ENCODE measurements around the gene GLRX3. TPM values are rescaled to one million over a fixed set of nuclear protein-coding genes. Genes with fewer than 3 reads are reported as not detected.

The GLRX3 gene
- total RNA-seq, 2 donors from 2014 or later: 94.1 to 103 TPM

- Mint-ChIP-seq H3K36me3 (no peaks in the 10 kb centered on the region), H3K27ac (no peak overlapping the region), H3K9me3 (no peaks in the 10 kb centered on the region)
- DNase-seq (ENCODE audit: low spot score in 2 of 2) (no peak), ATAC-seq (no peak)
These were observed 8.0 kb upstream of the GLRX3 start for GRCh38 chr10:130128062-130128781.

- H3K9me3 Mint-ChIP-seq: no peaks in the 10 kb centered on the region
- H3K27ac Mint-ChIP-seq: no peak overlapping the region
- ATAC-seq (no peak), DNase-seq (ENCODE audit: low spot score in 2 of 2) (no peak)
- no peaks in the 10 kb centered on the region for H3K36me3 Mint-ChIP-seq
These were observed 7.3 kb upstream of the GLRX3 start for GRCh38 chr10:130128922-130129321.

GRCh38 chr10:130135676-130136225 lies 440 bp upstream of the GLRX3 start:
- Mint-ChIP-seq H3K27ac (peak overlapping the region; percentile 82 to 91), H3K9me3 (no peaks in the 10 kb centered on the region), H3K36me3 (peaks cover 7 to 9% of the 10 kb centered on the region in 2 donors)
- ATAC-seq (peak in 1 of 2 donors; percentile 0), DNase-seq (ENCODE audit: low spot score in 2 of 2) (peak in 1 of 2 donors; percentile 14)

GRCh38 chr10:130137090-130137448 lies 878 bp downstream of the GLRX3 start:
- Mint-ChIP-seq H3K9me3 (no peaks in the 10 kb centered on the region), H3K36me3 (peaks cover 7 to 10% of the 10 kb centered on the region in 2 donors), H3K27ac (peak overlapping the region; percentile 81 to 91)
- no peak for ATAC-seq
- no peak for DNase-seq (ENCODE audit: low spot score in 2 of 2)

GRCh38 chr10:130137659-130138478 lies 1.7 kb downstream of the GLRX3 start:
- no peaks in the 10 kb centered on the region for H3K9me3 Mint-ChIP-seq
- peaks cover 7 to 18% of the 10 kb centered on the region in 2 donors for H3K36me3 Mint-ChIP-seq
- H3K27ac Mint-ChIP-seq: peak overlapping the region; percentile 31 to 74
- ATAC-seq (no peak), DNase-seq (ENCODE audit: low spot score in 2 of 2) (no peak)

GRCh38 chr10:130138479-130138866 lies 2.3 kb downstream of the GLRX3 start:
- ATAC-seq (peak; percentile 66 to 72), DNase-seq (ENCODE audit: low spot score in 2 of 2) (peak in 1 of 2 donors; percentile 18)
- H3K36me3 Mint-ChIP-seq: peaks cover 7 to 22% of the 10 kb centered on the region in 2 donors

GRCh38 chr10:130140425-130140824 lies 4.2 kb downstream of the GLRX3 start:
- H3K36me3 Mint-ChIP-seq: peaks cover 7 to 22% of the 10 kb centered on the region in 2 donors
- no peaks in the 10 kb centered on the region for H3K9me3 Mint-ChIP-seq
- DNase-seq (ENCODE audit: low spot score in 2 of 2): no peak
- ATAC-seq: no peak
- peak overlapping the region in 1 of 2 donors; percentile 68 for H3K27ac Mint-ChIP-seq

More at GRCh38 chr10:130138479-130138866, 2.3 kb downstream of the GLRX3 start:
- no peaks in the 10 kb centered on the region for H3K9me3 Mint-ChIP-seq
- peak overlapping the region; percentile 31 to 74 for H3K27ac Mint-ChIP-seq

GRCh38 chr10:130141038-130141437 lies 4.8 kb downstream of the GLRX3 start:
- Mint-ChIP-seq H3K36me3 (peaks cover 10 to 25% of the 10 kb centered on the region in 2 donors), H3K27ac (no peak overlapping the region), H3K9me3 (no peaks in the 10 kb centered on the region)
- ATAC-seq (no peak), DNase-seq (ENCODE audit: low spot score in 2 of 2) (no peak)

GRCh38 chr10:130141460-130141859 lies 5.3 kb downstream of the GLRX3 start:
- ATAC-seq (peak in 1 of 2 donors; percentile 12), DNase-seq (ENCODE audit: low spot score in 2 of 2) (no peak)
- Mint-ChIP-seq H3K9me3 (no peaks in the 10 kb centered on the region), H3K36me3 (peaks cover 13 to 29% of the 10 kb centered on the region in 2 donors), H3K27ac (peak overlapping the region in 1 of 2 donors; percentile 56)

GRCh38 chr10:130141878-130142277 lies 5.7 kb downstream of the GLRX3 start:
- no peak for DNase-seq (ENCODE audit: low spot score in 2 of 2)
- no peaks in the 10 kb centered on the region for H3K9me3 Mint-ChIP-seq
- ATAC-seq: peak in 1 of 2 donors; percentile 42
- H3K27ac Mint-ChIP-seq: peak overlapping the region; percentile 35 to 56
- H3K36me3 Mint-ChIP-seq: peaks cover 13 to 33% of the 10 kb centered on the region in 2 donors

- no peak for ATAC-seq
- no peak for DNase-seq (ENCODE audit: low spot score in 2 of 2)
- no peak overlapping the region for H3K27ac Mint-ChIP-seq
- H3K36me3 Mint-ChIP-seq: peaks cover 5 to 37% of the 10 kb centered on the region in 2 donors
- H3K9me3 Mint-ChIP-seq: no peaks in the 10 kb centered on the region
These were observed 9.9 kb downstream of the GLRX3 start for GRCh38 chr10:130146042-130146441.

GRCh38 chr10:130159192-130159794 lies 23.1 kb downstream of the GLRX3 start:
- no peak for DNase-seq (ENCODE audit: low spot score in 2 of 2)
- ATAC-seq: no peak
- H3K27ac Mint-ChIP-seq: no peak overlapping the region
- peaks cover 5 to 16% of the 10 kb centered on the region in 2 donors for H3K36me3 Mint-ChIP-seq
- no peaks in the 10 kb centered on the region for H3K9me3 Mint-ChIP-seq

GRCh38 chr10:130160775-130161174 lies 24.6 kb downstream of the GLRX3 start:
- H3K36me3 Mint-ChIP-seq: peaks cover 5 to 10% of the 10 kb centered on the region in 2 donors

GRCh38 chr10:130161331-130161730 lies 25.1 kb downstream of the GLRX3 start:
- DNase-seq (ENCODE audit: low spot score in 2 of 2): no peak
- Mint-ChIP-seq H3K36me3 (peaks cover 5 to 10% of the 10 kb centered on the region in 2 donors), H3K27ac (no peak overlapping the region), H3K9me3 (no peaks in the 10 kb centered on the region)
- ATAC-seq: no peak

More at GRCh38 chr10:130160775-130161174, 24.6 kb downstream of the GLRX3 start:
- DNase-seq (ENCODE audit: low spot score in 2 of 2) (no peak), ATAC-seq (peak; percentile 37 to 56)
- H3K27ac Mint-ChIP-seq: no peak overlapping the region
- no peaks in the 10 kb centered on the region for H3K9me3 Mint-ChIP-seq

GRCh38 chr10:130167193-130167592 lies 31.0 kb downstream of the GLRX3 start:
- Mint-ChIP-seq H3K9me3 (no peaks in the 10 kb centered on the region), H3K36me3 (peaks cover 0 to 18% of the 10 kb centered on the region in 2 donors), H3K27ac (no peak overlapping the region)
- peak in 1 of 2 donors; percentile 45 for ATAC-seq
- DNase-seq (ENCODE audit: low spot score in 2 of 2): no peak

GRCh38 chr10:130167707-130168106 lies 31.5 kb downstream of the GLRX3 start:
- ATAC-seq (no peak), DNase-seq (ENCODE audit: low spot score in 2 of 2) (no peak)
- Mint-ChIP-seq H3K9me3 (no peaks in the 10 kb centered on the region), H3K36me3 (peaks cover 0 to 18% of the 10 kb centered on the region in 2 donors), H3K27ac (no peak overlapping the region)
